HG03097 (cell line): ENCODE results near the gene CFAP46.
"Not testable (repeated sequence)": the region's sequence is repeated elsewhere in the genome, so short reads cannot be mapped to it uniquely, and the experiment has no call there.

Experiments used
- ATAC-seq: cut with Tn5 transposase; IDR thresholded peaks from one replicate; pipeline ENCODE4 v1.9.1; 2021; ENCODE audit not compliant: unreplicated experiment, low FRiP score

CFAP46 gene

GRCh38 chr10:132964707-132965410, 22.5 kb upstream of the CFAP46 start:
- ATAC-seq: not testable (repeated sequence)

- ATAC-seq: no peak
These were observed 21.9 kb upstream of the CFAP46 start for GRCh38 chr10:132964231-132964630.

- no peak for ATAC-seq
These were observed 21.1 kb upstream of the CFAP46 start for GRCh38 chr10:132963430-132963960.

- no peak for ATAC-seq
These were observed 20.5 kb upstream of the CFAP46 start for GRCh38 chr10:132962623-132963429.

DNA sequence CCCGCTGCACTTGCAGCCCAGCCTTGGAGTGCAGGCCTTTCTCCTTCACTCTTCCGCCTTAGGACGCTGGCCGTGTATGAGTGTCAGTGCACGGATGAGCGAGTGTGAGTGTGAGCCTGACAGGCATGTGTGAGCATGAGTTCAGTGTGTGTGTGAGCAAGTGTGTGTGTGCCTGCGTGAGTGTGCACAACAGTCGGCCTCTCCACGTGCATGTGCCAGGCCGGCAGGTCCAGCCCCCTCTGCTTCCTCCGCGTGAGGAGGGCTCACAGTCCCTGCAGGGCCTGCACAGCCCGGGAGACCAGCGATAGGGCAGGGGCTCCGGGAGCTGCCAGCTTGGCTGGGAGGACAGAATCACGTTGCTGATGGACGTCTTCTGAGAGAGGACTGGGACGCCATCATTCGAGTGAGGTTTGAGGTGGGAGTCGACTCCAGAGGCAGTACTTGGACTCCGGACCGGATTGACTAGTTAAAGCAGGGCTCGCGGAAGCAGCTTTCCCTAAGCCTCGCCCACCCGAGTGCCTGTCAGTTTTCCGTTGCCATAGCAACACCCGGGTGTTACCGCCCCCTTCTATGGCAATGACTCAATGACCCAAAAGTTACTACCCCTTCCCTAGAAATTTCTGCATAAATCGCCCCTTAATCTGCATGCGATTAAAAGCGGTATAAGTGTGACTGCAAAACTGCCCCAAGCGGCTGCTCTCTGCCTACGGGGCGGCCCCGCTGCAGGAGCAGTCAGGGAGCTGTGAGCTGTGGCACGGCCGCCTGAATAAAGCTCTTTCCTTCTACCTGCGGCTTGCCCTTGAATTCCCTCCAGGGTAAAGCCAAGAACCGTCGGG, 19.6 kb upstream of the CFAP46 start:
- ATAC-seq: no peak

DNA sequence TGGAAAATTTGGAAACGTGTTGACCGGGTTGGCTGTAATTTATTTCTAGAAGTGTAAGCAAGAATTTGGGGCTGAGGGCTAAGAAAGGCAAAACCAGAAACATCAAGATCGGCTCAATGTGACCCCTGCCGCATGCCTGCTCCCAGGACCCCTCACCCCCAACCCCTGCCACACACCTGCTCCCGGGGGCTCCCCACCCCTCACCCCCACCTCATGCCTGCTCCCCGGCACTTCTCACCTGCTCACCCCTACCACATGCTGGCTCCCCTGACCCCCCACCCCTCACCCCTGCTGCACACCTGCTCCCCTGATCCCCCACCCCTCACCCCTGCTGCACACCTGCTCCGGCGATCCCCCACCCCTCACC, 19.0 kb upstream of the CFAP46 start:
- ATAC-seq: no peak

GRCh38 chr10:132960631-132961419, 18.5 kb upstream of the CFAP46 start:
- ATAC-seq: no peak

- no peak for ATAC-seq
These were observed 17.7 kb upstream of the CFAP46 start for GRCh38 chr10:132960071-132960472.

GRCh38 chr10:132959559-132959961, 17.2 kb upstream of the CFAP46 start:
- no peak for ATAC-seq

- no peak for ATAC-seq
These were observed 16.7 kb upstream of the CFAP46 start for GRCh38 chr10:132958883-132959558.

DNA sequence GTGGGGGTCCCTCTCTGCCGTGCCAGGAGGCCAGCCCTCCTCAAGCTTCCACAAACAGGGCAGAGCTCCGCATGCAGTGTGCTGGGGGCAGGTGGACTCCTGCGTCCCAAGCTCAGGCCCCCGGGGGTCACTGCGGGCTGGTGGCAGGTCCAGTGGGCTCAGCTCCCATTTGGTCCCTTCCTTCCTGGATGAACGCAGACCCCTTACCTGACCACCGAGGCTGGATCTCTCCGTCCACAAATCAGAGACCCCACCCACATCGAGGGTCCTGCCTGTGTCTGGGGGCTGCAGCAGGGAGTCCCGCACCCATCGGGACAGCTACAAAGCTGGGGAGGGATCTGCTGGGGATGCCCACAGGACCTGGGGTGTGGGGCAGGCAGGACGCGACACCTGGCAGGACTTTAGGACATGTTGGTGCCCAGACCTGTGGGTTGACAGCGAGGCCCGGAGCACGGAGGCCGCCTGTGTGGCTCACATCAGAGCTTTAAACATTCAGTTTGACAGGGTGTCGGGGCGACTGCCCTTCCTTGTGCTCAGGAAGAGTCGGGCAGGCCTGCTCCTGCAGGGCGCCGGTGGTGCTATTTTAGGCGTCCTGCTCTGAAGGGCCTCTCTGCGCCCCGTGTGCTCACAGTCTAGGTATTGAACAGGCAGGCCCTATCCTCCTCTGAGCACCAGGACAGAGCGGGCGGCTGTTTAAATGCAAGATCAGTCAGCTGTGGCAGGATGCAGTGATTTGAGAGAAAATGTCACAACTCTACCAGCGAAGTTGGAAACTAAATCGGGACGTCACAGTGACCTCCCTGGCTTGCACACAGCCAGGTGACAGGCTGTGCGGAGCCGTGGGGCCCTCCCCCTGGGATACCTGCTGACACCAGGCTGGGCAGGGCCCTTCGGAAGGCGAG, 15.9 kb upstream of the CFAP46 start:
- ATAC-seq: no peak

- no peak for ATAC-seq
These were observed 14.8 kb upstream of the CFAP46 start for GRCh38 chr10:132957131-132957530.

GRCh38 chr10:132956259-132956658, 13.9 kb upstream of the CFAP46 start:
- not testable (repeated sequence) for ATAC-seq

DNA sequence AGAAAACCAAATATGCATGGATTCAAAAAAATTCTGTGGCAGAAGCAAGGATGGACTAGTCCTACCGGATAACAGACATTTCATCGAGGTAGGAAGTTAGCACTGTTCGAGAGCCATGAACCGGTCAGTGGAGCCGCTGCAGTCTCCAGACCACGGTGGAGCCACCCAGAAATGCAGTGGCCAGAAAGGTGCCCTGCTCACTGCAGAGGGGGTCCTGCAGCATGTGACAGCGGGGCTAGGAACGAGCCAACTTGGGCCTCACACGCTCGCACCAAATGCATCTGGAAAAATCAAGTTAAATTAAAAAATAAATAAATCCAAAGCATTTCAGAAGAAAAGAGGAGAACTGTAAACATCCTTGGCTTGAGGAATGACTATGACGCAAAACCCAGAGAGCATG, 13.1 kb upstream of the CFAP46 start:
- ATAC-seq: no peak

DNA sequence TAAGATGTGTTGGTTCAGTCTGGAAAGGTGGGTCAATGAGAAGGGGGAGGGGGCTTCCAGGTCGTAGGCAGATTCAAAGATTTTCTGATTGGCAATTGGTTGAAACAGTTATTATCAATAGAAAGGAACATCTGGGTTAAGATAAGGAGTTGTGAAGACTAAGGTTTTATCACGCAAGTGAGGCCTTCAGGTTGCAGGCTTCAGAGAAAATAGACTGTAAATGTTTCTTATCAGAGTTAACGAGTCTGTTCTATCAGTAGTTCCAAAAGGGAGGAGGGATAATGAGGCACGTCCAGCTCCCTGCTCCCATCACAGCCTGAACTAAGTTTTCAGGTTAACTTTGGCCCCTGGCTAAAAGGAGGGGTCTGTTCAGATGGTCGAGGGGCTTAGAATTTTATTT, 11.1 kb upstream of the CFAP46 start:
- ATAC-seq: no peak

GRCh38 chr10:132951926-132952325, 9.6 kb upstream of the CFAP46 start:
- ATAC-seq: no peak

- no peak for ATAC-seq
These were observed 6.0 kb upstream of the CFAP46 start for GRCh38 chr10:132948351-132948750.

GRCh38 chr10:132947843-132948242, 5.5 kb upstream of the CFAP46 start:
- no peak for ATAC-seq
